IMR-90 (cell line): Measurements from ENCODE around the gene ZFTA. TPM values are rescaled to one million over a fixed set of nuclear protein-coding genes. Genes with fewer than 3 reads are reported as not detected.

Source experiments
- ATAC-seq: fragments of 200-7000 bp; cut with Tn5 transposase; 2 replicates; pipeline ENCODE4 v1.9.1; 2020; ENCODE audit warnings: low read depth, mild to moderate bottlenecking, moderate library complexity
- BruUV-seq: library from RNA; stranded (reverse); fragments of 400-500 nt; replicated peaks from 2 replicates; lab custom pipeline; 2021; lab: Mats Ljungman, UMichigan
- CTCF ChIA-PET: fragments of 300-600 bp; formaldehyde crosslinking; extraction: SDS; loops from one replicate; lab custom pipeline; 2021; ENCODE audit warnings: antibody characterized with exemption; lab: Yijun Ruan, JAX
- POLR2A ChIA-PET: fragments of 300-600 bp; sonication (Branson Sonifier 250); formaldehyde crosslinking; loops from one replicate; lab custom pipeline; 2022; ENCODE audit warnings: antibody characterized with exemption; ENCODE audit not compliant: unreplicated experiment; lab: Charles Lee
- DNase-seq: peaks from one replicate; pipeline ENCODE4 v3.0.0; 2013
- H2AFZ ChIP-seq: replicated peaks from 2 replicates; pipeline ENCODE3; 2013; ENCODE audit warnings: low read length, mild to moderate bottlenecking; ENCODE audit not compliant: poor library complexity
- H2AK5ac ChIP-seq: 2 replicates; pipeline ENCODE4 v1.6.1; 2013; ENCODE audit warnings: low read depth, low read length, inconsistent platforms
- H2AK9ac ChIP-seq: replicated peaks from 2 replicates; pipeline ENCODE3; 2013; ENCODE audit warnings: mild to moderate bottlenecking, low read depth, low read length, moderate library complexity; ENCODE audit not compliant: poor library complexity
- H2BK120ac ChIP-seq: 2 replicates; pipeline ENCODE4 v1.6.1; 2013; ENCODE audit warnings: low read depth, low read length, inconsistent platforms
- H2BK15ac ChIP-seq: 3 replicates; pipeline ENCODE4 v1.6.1; 2013; ENCODE audit warnings: low read depth, low read length, inconsistent platforms
- H2BK20ac ChIP-seq: 2 replicates; pipeline ENCODE4 v1.6.1; 2013; ENCODE audit warnings: low read depth, mild to moderate bottlenecking, inconsistent platforms, low read length, moderate library complexity
- H2BK5ac ChIP-seq: 2 replicates; pipeline ENCODE4 v1.6.1; 2013; ENCODE audit warnings: mild to moderate bottlenecking, low read depth, low read length, inconsistent platforms; ENCODE audit not compliant: poor library complexity, severe bottlenecking
- H3K14ac ChIP-seq: replicated peaks from 2 replicates; pipeline ENCODE4 v1.6.1; 2013; ENCODE audit warnings: low read depth, low read length, inconsistent platforms
- H3K18ac ChIP-seq: 2 replicates; pipeline ENCODE4 v1.6.1; 2013; ENCODE audit warnings: low read depth, low read length, control low read depth
- H3K23ac ChIP-seq: 2 replicates; pipeline ENCODE4 v1.6.1; 2013; ENCODE audit warnings: low read depth, low read length, inconsistent platforms
- H3K27ac ChIP-seq: 2 replicates; pipeline ENCODE4 v1.5.1; 2013; ENCODE audit warnings: mild to moderate bottlenecking, control low read depth, low read length; ENCODE audit not compliant: insufficient read depth
- H3K27me3 ChIP-seq: 2 replicates; pipeline ENCODE4 v1.6.1; 2013; ENCODE audit warnings: low read length; ENCODE audit not compliant: control insufficient read depth, insufficient read depth
- H3K36me3 ChIP-seq: 2 replicates; pipeline ENCODE4 v1.6.1; 2013; ENCODE audit warnings: low read length, mixed read lengths; ENCODE audit not compliant: control insufficient read depth, insufficient read depth
- H3K4ac ChIP-seq: 2 replicates; pipeline ENCODE4 v1.6.1; 2013; ENCODE audit warnings: low read depth, low read length, inconsistent platforms
- H3K4me1 ChIP-seq: 2 replicates; pipeline ENCODE4 v1.6.1; 2013; ENCODE audit warnings: low read length, mixed read lengths; ENCODE audit not compliant: control insufficient read depth, insufficient read depth
- H3K4me2 ChIP-seq: 2 replicates; pipeline ENCODE4 v1.6.1; 2013; ENCODE audit warnings: low read depth, mild to moderate bottlenecking, control low read depth, low read length, moderate library complexity
- H3K4me3 ChIP-seq: 2 replicates; pipeline ENCODE4 v1.5.1; 2013; ENCODE audit warnings: low read depth, mild to moderate bottlenecking, control low read depth, low read length, moderate library complexity; ENCODE audit not compliant: insufficient read depth
- H3K56ac ChIP-seq: 2 replicates; pipeline ENCODE4 v1.6.1; 2013; ENCODE audit warnings: low read length, inconsistent platforms; ENCODE audit not compliant: insufficient read depth; ENCODE audit errors: extremely low read depth
- H3K79me1 ChIP-seq, 2 experiments: 2 replicates each; pipeline ENCODE4 v1.6.1; 2013; ENCODE audit warnings: low read length in 2 of 2, inconsistent platforms in 1 of 2, low read depth in 1 of 2
- H3K9ac ChIP-seq: 2 replicates; pipeline ENCODE4 v1.6.1; 2013; ENCODE audit warnings: low read depth, low read length, control low read depth
- H3K9me1 ChIP-seq: 2 replicates; pipeline ENCODE4 v1.6.1; 2013; ENCODE audit warnings: low read length, inconsistent platforms; ENCODE audit not compliant: insufficient read depth
- H3K9me3 ChIP-seq: 2 replicates; pipeline ENCODE4 v1.6.1; 2013; ENCODE audit warnings: low read length; ENCODE audit not compliant: control insufficient read depth, insufficient read depth
- H4K20me1 ChIP-seq: 2 replicates; pipeline ENCODE4 v1.6.1; 2013; ENCODE audit warnings: low read length, inconsistent platforms; ENCODE audit not compliant: insufficient read depth
- H4K5ac ChIP-seq: 2 replicates; pipeline ENCODE4 v1.6.1; 2013; ENCODE audit warnings: mild to moderate bottlenecking, low read depth, low read length, control low read depth
- H4K8ac ChIP-seq, 2 experiments: 2 replicates each; pipeline ENCODE4 v1.6.1; 2013; ENCODE audit warnings: low read depth in 2 of 2, low read length in 2 of 2, control low read depth in 1 of 2, inconsistent platforms in 1 of 2
- H4K91ac ChIP-seq: 2 replicates; pipeline ENCODE4 v1.6.1; 2013; ENCODE audit warnings: low read depth, low read length, inconsistent platforms; ENCODE audit not compliant: insufficient read depth
- BHLHE40 ChIP-seq: fragments of 150-350 bp; IDR thresholded peaks from 2 replicates; pipeline ENCODE4 v1.6.1; 2016; ENCODE audit warnings: mild to moderate bottlenecking, low read depth, low read length
- CEBPB ChIP-seq: IDR thresholded peaks from 2 replicates; pipeline ENCODE4 v1.6.1; 2012; ENCODE audit warnings: low read depth, low read length, improper control_type of control experiment
- FOS ChIP-seq: fragments of 150-350 bp; IDR thresholded peaks from 2 replicates; pipeline ENCODE4 v1.6.1; 2016; ENCODE audit warnings: low read depth, low read length
- MAZ ChIP-seq: IDR thresholded peaks from 2 replicates; pipeline ENCODE4 v1.6.1; 2012; ENCODE audit warnings: low read depth, mild to moderate bottlenecking, low read length, improper control_type of control experiment, moderate library complexity, borderline replicate concordance
- MXI1 ChIP-seq: IDR thresholded peaks from 2 replicates; pipeline ENCODE4 v1.6.1; 2012; ENCODE audit warnings: low read depth, mild to moderate bottlenecking, low read length, moderate library complexity, borderline replicate concordance
- NFE2L2 ChIP-seq: fragments of 150-350 bp; IDR thresholded peaks from 2 replicates; pipeline ENCODE4 v1.6.1; 2016; ENCODE audit warnings: low read depth, mild to moderate bottlenecking, low read length
- POLR2A ChIP-seq: IDR thresholded peaks from 2 replicates; pipeline ENCODE4 v1.6.1; 2012; ENCODE audit warnings: mild to moderate bottlenecking, low read depth, low read length
- RAD21 ChIP-seq: IDR thresholded peaks from 2 replicates; pipeline ENCODE4 v1.6.1; 2012; ENCODE audit warnings: low read length, improper control_type of control experiment
- RFX5 ChIP-seq: IDR thresholded peaks from 2 replicates; pipeline ENCODE4 v1.8.0; 2012; ENCODE audit warnings: low read depth, mild to moderate bottlenecking, low read length, moderate library complexity
- SMC3 ChIP-seq: fragments of 150-350 bp; IDR thresholded peaks from 2 replicates; pipeline ENCODE4 v1.6.1; 2016; ENCODE audit warnings: low read depth, mild to moderate bottlenecking, antibody characterized with exemption, low read length, moderate library complexity
- WGBS, 2 experiments: methylation state at CpG; one replicate each; pipeline versions ENCODE4 v1.1.5 to v1.1.7; 2013; ENCODE audit warnings: missing lambda C conversion rate in 2 of 2; ENCODE audit not compliant: insufficient read length in 1 of 2; ENCODE audit errors: extremely low coverage in 2 of 2; 5-methylcytosine and 5-hydroxymethylcytosine counted together
- dilution Hi-C: fragments of 300-500 bp; cut with HindIII; formaldehyde crosslinking; loops from one replicate; pipeline ENCODE4 v1.14.3; 2018; ENCODE audit warnings: low sequenced_read_pairs; ENCODE audit not compliant: unreplicated experiment
- in situ Hi-C: fragments of 300-500 bp; cut with MboI; formaldehyde crosslinking; loops from 3 replicates; pipeline ENCODE4 v1.14.3; 2019; ENCODE audit warnings: low sequenced_read_pairs, inconsistent platforms, mixed read lengths
- intact Hi-C: fragments of 100-400 bp; cut with micrococcal nuclease; formaldehyde crosslinking; loops from 2 replicates; pipeline ENCODE4 v1.10.0; 2022
- polyA plus RNA-seq, 3 experiments: library from polyadenylated mRNA; depleted of rRNA; stranded (reverse); fragments of >200 nt; gene quantifications; 2 replicates each; pipeline ENCODE4 v1.2.3, GENCODE V29; 2012; ENCODE audit warnings: low replicate concordance in 1 of 3
- total RNA-seq: library from RNA; depleted of rRNA; stranded (reverse); fragments of >200 nt; gene quantifications from 2 replicates; pipeline ENCODE4 v1.2.3, GENCODE V29; 2012
- TF ChIP-seq, protein P1 (sequence below): conservative IDR thresholded peaks from 2 replicates; pipeline ENCODE4 v1.5.1; 2012; ENCODE audit warnings: mild to moderate bottlenecking, low read depth, low read length, improper control_type of control experiment

ZFTA gene
- total and polyA plus RNA-seq, 2 of the 4 experiments (the other 2 are of a cell fraction), result 5.4 to 8.1 TPM

DNA sequence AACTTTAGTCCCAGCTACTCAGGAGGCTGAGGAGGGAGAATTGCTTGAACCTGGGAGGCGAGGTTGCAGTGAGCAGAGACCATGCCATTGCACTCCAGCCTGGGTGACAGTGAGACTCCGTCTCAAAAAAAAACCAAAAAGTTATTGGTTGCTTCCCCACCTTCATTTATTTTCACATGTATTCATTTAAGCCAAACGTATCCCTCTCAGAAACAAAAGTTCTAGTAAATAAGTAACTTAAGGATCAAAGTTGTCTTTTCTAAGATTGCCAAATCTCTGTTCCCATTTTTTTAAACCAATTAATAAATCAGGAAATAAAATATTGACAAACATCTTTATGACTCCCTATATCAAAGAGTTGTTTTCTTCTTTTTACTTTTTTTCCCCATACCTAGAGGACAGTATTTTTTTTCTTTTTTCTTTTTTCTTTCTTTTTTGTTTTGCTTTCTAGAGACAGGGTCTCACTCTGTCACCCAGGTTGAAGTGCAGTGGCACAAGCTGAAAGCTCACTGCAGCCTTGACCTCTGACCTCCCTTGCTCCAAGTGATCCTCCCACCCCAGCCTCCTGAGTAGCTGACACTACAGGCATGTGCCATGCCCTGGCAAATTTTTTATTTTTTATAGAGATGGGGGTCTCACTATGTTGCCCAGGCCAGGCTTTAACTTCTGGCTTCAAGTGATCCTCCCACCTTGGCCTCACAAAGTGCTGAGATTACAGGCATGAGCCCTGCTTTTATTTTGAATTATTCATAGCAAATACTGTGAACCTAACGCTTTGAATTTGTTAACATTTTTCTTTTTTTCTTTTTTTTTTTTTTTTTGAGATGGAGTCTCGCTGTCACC is 11.4 kb downstream of the ZFTA start:
- ATAC-seq (no peak), DNase-seq (no peak)
- in situ Hi-C loops, result no loop called here
- intact Hi-C loops, result no loop called here
- Histone ChIP-seq H2AFZ (no peak overlapping the region), H3K23ac (no peak overlapping the region), H3K27ac (no peak overlapping the region), H3K4ac (no peak overlapping the region), H3K4me1 (no peaks in the 10 kb centered on the region), H3K27me3 (no peaks in the 10 kb centered on the region), H2BK15ac (no peak overlapping the region), H3K4me2 (no peak overlapping the region), H3K9me3 (no peaks in the 10 kb centered on the region), H3K56ac (no peak overlapping the region), H3K18ac (no peak overlapping the region), H2AK5ac (no peak overlapping the region), H3K14ac (no peak overlapping the region), H3K9me1 (no peaks in the 10 kb centered on the region), H3K36me3 (peaks cover 35% of the 10 kb centered on the region), H3K9ac (no peak overlapping the region), H2BK20ac (no peak overlapping the region), H3K79me1 (peaks cover 9 to 22% of the 10 kb centered on the region in 2 experiments), H4K5ac (no peak overlapping the region), H2BK5ac (no peak overlapping the region), H4K91ac (no peak overlapping the region), H2BK120ac (no peak overlapping the region), H2AK9ac (no peak overlapping the region), H4K8ac (no peak overlapping the region), H3K4me3 (no peak overlapping the region), H4K20me1 (peaks cover 8% of the 10 kb centered on the region; the same call in 1 of the 2 replicates)
- BruUV-seq, result no TSS peak
- no CpG with 5 or more reads among the region's 5 CpGs for WGBS, 2 experiments
- CTCF ChIA-PET, result no interaction called here
- TF ChIP-seq POLR2A (no peak), RAD21 (no peak), NFE2L2 (no peak), BHLHE40 (no peak), MXI1 (no peak), RFX5 (no peak), FOS (no peak), CEBPB (no peak), SMC3 (no peak), MAZ (no peak)
- TF ChIP-seq, protein P1, sequence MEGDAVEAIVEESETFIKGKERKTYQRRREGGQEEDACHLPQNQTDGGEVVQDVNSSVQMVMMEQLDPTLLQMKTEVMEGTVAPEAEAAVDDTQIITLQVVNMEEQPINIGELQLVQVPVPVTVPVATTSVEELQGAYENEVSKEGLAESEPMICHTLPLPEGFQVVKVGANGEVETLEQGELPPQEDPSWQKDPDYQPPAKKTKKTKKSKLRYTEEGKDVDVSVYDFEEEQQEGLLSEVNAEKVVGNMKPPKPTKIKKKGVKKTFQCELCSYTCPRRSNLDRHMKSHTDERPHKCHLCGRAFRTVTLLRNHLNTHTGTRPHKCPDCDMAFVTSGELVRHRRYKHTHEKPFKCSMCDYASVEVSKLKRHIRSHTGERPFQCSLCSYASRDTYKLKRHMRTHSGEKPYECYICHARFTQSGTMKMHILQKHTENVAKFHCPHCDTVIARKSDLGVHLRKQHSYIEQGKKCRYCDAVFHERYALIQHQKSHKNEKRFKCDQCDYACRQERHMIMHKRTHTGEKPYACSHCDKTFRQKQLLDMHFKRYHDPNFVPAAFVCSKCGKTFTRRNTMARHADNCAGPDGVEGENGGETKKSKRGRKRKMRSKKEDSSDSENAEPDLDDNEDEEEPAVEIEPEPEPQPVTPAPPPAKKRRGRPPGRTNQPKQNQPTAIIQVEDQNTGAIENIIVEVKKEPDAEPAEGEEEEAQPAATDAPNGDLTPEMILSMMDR, result no peak
- POLR2A ChIA-PET, result no interaction called here
- dilution Hi-C loops, result no loop called here
